BE2C (cell line): ENCODE results near the gene ZDHHC14.

Experiments used
- DNase-seq: peaks from one replicate; pipeline ENCODE4 v3.0.0-alpha.2; 2020
- H3K27me3 ChIP-seq: fragments of 250-450 bp; sonication (Bioruptor Pico); 2 replicates; pipeline ENCODE4 v1.5.1; 2020; ENCODE audit warnings: mild to moderate bottlenecking
- H3K36me3 ChIP-seq: fragments of 250-450 bp; sonication (Bioruptor Pico); 2 replicates; pipeline ENCODE4 v1.5.1; 2020; ENCODE audit warnings: mild to moderate bottlenecking
- H3K4me1 ChIP-seq: fragments of 250-450 bp; sonication (Bioruptor Pico); 2 replicates; pipeline ENCODE4 v1.5.1; 2020
- H3K4me3 ChIP-seq: 2 replicates; pipeline ENCODE4 v1.5.1; 2011; ENCODE audit warnings: low read depth, low read length
- H3K9me3 ChIP-seq: fragments of 250-450 bp; sonication (Bioruptor Pico); 2 replicates; pipeline ENCODE4 v1.5.1; 2020
- TF ChIP-seq, protein P1 (sequence below): IDR thresholded peaks from 2 replicates; pipeline ENCODE4 v1.5.1; 2012; ENCODE audit warnings: mild to moderate bottlenecking, low read depth, low read length

ZDHHC14 gene

DNA sequence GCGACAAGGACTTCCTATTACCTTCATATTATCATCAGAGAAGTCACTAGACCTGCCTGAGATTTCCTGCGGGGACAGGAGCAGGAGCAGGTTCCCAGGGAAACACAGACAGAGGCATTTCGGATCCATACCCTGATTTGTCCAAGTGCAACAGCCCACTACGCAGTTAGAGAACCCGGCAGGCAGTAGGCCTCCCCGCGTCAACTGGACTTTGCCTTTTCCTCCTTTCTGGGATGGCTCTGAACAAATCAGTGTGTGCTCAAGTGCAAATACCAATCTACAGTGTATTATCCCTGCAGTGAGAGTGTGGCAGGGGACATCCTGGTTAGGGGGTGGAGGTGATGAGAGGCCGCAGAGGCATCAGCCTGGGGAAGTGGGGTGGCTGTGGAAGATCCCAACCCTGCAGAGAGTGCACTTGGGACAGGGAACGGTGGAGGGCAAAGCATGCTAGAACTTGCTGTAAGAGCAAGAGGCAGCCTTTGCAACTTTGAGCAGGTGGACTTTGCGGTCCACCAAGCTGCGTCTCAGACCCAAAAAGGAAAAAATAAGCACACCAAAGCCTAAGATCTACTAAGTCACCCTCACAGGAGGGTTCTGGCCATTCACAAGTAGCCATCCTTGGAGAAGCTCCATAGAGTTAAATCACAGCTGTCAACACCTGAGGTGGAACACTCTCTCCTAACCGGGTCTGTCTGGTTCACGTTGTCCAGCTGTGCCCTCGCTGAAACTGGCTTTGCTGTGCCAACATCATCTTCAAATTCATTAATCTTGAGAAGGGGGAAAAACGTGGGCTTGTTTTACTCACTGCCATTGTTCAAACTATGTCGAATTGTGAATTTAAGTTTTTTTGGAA, 159.1 kb downstream of the ZDHHC14 start:
- Histone ChIP-seq H3K9me3 (no peaks in the 10 kb centered on the region), H3K27me3 (no peaks in the 10 kb centered on the region), H3K36me3 (no peaks in the 10 kb centered on the region), H3K4me3 (no peak overlapping the region), H3K4me1 (peaks cover 7% of the 10 kb centered on the region; the same call in 1 of the 2 replicates)
- TF ChIP-seq, protein P1, sequence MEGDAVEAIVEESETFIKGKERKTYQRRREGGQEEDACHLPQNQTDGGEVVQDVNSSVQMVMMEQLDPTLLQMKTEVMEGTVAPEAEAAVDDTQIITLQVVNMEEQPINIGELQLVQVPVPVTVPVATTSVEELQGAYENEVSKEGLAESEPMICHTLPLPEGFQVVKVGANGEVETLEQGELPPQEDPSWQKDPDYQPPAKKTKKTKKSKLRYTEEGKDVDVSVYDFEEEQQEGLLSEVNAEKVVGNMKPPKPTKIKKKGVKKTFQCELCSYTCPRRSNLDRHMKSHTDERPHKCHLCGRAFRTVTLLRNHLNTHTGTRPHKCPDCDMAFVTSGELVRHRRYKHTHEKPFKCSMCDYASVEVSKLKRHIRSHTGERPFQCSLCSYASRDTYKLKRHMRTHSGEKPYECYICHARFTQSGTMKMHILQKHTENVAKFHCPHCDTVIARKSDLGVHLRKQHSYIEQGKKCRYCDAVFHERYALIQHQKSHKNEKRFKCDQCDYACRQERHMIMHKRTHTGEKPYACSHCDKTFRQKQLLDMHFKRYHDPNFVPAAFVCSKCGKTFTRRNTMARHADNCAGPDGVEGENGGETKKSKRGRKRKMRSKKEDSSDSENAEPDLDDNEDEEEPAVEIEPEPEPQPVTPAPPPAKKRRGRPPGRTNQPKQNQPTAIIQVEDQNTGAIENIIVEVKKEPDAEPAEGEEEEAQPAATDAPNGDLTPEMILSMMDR = no peak
- DNase-seq = no peak

DNA sequence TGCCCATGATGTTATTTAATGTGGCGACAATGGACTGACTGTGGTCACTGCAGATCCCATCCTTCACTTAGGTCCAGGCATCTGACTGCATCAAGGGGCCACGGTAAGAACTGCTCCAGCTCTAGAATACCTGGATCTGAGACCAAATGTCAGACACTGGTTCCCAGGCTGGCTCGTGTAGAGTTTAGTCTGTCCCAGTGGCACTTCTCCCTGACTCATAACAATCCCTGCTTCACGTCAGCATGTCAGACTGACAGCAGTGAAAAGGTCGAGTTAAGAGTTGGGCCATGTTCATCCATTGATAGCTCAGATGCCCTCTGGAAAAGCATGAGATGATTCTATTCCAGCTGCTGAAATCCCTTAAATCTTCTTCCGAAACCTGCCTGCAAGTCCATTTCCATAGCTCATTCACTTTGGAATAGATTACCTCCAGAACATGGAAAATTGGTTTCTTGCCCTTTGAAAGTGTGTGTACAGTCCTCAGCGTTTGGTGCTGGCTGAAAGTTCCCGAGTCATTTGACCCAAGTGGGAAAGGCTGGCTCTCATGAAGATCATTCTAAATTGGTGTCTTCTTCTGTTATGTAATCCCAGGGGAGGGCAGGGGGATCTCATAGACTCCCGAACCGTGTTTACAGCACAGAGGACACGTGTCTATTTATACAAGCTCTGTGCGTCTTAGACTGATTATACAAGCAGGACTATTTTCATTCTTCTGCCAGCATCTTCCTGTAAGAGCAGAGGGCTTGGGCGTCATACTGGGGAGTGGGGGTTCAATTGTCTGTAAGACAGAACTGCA, 160.8 kb downstream of the ZDHHC14 start:
- no peaks in the 10 kb centered on the region for H3K4me1 ChIP-seq
- no peaks in the 10 kb centered on the region for H3K27me3 ChIP-seq
- no peaks in the 10 kb centered on the region for H3K9me3 ChIP-seq
- TF ChIP-seq, protein P1 = no peak
- H3K4me3 ChIP-seq = no peak overlapping the region
- H3K36me3 ChIP-seq = no peaks in the 10 kb centered on the region
- no peak for DNase-seq

DNA sequence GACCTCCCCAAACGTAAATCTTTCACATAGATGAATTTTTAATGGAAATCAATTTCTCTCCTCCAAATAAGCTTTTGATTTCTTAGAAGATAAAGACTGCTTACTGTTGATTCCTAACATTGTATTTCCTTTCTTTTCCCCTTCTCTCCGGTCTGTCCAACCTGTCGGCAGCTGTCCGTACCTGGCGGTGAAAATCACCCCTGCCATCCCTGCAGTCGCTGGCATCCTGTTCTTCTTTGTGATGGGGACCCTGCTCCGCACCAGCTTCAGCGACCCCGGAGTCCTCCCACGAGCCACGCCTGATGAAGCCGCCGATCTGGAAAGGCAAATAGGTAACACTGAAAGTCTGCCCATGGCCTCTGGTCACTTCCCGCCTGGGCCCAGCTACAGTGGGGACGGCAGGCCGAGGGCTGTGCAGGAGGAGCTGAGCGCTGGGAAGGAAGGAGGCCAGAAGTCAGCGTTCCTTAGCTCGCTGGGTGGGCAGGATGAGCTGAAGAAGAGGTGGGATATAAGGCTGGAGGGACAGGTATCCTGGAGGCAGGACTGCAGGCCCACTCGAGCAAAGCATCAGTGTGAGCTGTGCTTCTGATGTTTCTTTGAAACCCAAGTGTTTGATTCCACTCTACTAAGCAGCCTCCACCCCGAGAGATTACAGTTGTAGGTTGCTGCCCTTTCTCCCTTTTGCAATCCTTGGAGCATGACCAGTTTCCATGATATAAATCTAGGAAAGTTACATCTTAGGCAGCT, 161.6 kb downstream of the ZDHHC14 start:
- TF ChIP-seq, protein P1 = no peak
- Histone ChIP-seq H3K4me3 (no peak overlapping the region), H3K9me3 (no peaks in the 10 kb centered on the region), H3K4me1 (no peaks in the 10 kb centered on the region), H3K36me3 (no peaks in the 10 kb centered on the region), H3K27me3 (no peaks in the 10 kb centered on the region)
- DNase-seq = no peak

DNA sequence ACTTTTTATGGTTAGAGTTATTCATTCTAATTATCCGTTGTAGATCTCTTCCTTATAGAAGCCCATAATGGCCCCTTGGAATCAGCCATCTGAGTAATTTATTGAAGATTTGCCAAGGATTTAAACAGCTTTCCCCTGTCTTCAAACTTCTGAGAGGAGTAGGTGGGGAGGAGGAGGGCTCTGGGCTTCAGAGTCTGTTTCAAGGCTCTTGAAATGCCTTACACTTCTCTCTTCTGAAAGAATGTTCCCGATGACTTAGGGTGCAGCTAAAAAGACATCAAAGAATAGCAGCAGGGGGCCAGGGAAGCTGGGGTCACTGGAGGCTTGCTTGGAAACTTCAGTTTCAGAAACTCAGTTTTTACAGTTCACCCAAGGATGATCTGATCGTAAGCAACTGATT, 165.3 kb downstream of the ZDHHC14 start:
- TF ChIP-seq, protein P1 = no peak
- H3K9me3 ChIP-seq = no peaks in the 10 kb centered on the region
- H3K4me1 ChIP-seq = no peaks in the 10 kb centered on the region
- H3K4me3 ChIP-seq = no peak overlapping the region
- DNase-seq = no peak
- H3K36me3 ChIP-seq = no peaks in the 10 kb centered on the region
- no peaks in the 10 kb centered on the region for H3K27me3 ChIP-seq

- H3K36me3 ChIP-seq = no peaks in the 10 kb centered on the region
- no peaks in the 10 kb centered on the region for H3K4me1 ChIP-seq
- H3K4me3 ChIP-seq = no peak overlapping the region
- no peaks in the 10 kb centered on the region for H3K27me3 ChIP-seq
- TF ChIP-seq, protein P1 = no peak
- no peak for DNase-seq
- H3K9me3 ChIP-seq = no peaks in the 10 kb centered on the region
Observed at GRCh38 chr6:157547112-157547511, 166.1 kb downstream of the ZDHHC14 start.
